GM10266 (cell line): ENCODE results near the gene PCYT2.

Source experiments
- DNase-seq: peaks from one replicate; pipeline ENCODE4 v3.0.0; 2012; ENCODE audit errors: extremely low spot score
- CTCF ChIP-seq: IDR thresholded peaks from 2 replicates; pipeline ENCODE4 v1.5.1; 2012; ENCODE audit warnings: mild to moderate bottlenecking, low read depth; ENCODE audit not compliant: control insufficient read depth, insufficient read depth; ENCODE audit errors: missing control alignments

The PCYT2 gene

DNA sequence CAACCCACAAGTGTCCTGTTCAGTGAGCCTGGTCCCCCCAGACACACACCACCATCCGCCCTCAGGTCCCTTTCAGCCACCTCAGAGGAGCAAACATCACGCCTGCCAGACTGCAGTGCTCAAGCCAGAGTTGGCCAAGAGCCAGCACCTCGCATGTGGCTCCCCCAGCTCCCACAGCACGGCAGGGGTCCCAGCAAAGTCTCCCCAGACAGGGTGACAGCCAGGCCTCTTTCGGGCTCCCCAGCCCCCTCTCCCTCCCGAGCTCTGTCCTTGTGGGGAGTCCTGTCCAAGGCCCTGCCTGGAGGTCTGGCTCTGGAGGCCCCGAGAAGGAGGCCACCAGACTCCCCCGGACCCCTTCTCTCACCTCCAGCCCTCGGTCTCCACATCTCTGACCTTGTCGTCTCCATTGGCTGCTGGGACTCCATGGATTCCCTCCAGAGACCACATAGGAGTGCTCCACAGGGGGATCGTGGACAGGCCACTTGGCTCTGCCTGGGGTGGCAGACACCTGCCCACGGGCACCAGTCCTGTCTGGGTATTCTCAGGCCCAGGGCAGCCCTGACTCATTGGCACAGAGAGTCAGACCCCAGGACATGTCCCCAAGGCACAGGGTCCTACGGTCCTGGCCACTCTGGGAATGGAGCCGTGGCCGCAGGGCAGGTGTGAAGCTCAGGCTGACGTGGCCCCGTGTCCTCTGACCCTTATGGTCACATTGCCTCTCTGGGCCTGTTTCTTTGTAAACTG is 37.6 kb upstream of the PCYT2 start:
- DNase-seq: no peak
- no peak for TF ChIP-seq CTCF

DNA sequence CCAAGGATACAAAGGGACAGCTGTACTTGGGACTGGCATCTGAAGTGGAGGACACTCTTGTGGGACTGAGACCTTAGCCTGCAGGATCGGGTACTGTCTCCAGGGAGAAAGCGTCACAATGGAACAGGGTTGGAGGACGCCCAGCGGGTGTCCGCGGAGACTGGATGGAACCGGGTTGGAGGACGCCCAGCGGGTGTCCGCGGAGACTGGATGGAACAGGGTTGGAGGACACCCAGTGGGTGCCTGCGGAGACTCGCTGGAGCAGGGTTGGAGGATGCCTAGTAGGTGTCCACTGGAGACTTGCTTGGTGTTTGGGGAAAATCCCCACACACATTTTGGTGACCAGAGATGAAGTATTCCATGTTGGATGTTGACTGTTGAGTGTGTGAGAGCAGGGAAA is 36.0 kb upstream of the PCYT2 start, which contains the start of gene MYADML2:
Gene MYADML2 (minus strand): TSS at position 45 of the 400 bp plus-strand sequence. CDS start 5,492 bp downstream, outside the sequence.
- DNase-seq: no peak
- no peak for TF ChIP-seq CTCF

- DNase-seq: no peak
These were observed 33.7 kb upstream of the PCYT2 start for GRCh38 chr17:81944858-81945257.

GRCh38 chr17:81942167-81942553 is 31.0 kb upstream of the PCYT2 start:
- no peak for TF ChIP-seq CTCF

More at GRCh38 chr17:81944858-81945257, 33.7 kb upstream of the PCYT2 start:
- no peak for TF ChIP-seq CTCF

GRCh38 chr17:81941484-81942166 is 30.4 kb upstream of the PCYT2 start:
- TF ChIP-seq CTCF: no peak
- no peak for DNase-seq

More at GRCh38 chr17:81942167-81942553, 31.0 kb upstream of the PCYT2 start:
- DNase-seq: no peak

- TF ChIP-seq CTCF: no peak
- no peak for DNase-seq
These were observed 29.6 kb upstream of the PCYT2 start for GRCh38 chr17:81940538-81941483.
